LNCaP clone FGC (cell line): ENCODE data around the gene MRPS27.
"Not testable (repeated sequence)": the region's sequence is repeated elsewhere in the genome, so short reads cannot be mapped to it uniquely, and the experiment has no call there.

Experiments
- DNase-seq: peaks from one replicate; pipeline ENCODE4 v3.0.0-alpha.2; 2011; ENCODE audit warnings: low read depth
- H3K4me3 ChIP-seq: 2 replicates; pipeline ENCODE4 v1.5.1; 2011; ENCODE audit warnings: mild to moderate bottlenecking, low read depth, low read length, control low read depth
- TF ChIP-seq, protein P1 (sequence below): IDR thresholded peaks from 2 replicates; pipeline ENCODE4 v1.5.1; 2012; ENCODE audit warnings: mild to moderate bottlenecking; ENCODE audit not compliant: control insufficient read depth, insufficient read depth; ENCODE audit errors: extremely low read depth

The MRPS27 gene

GRCh38 chr5:72298711-72299110 is 21.3 kb downstream of the MRPS27 start:
- TF ChIP-seq, protein P1, sequence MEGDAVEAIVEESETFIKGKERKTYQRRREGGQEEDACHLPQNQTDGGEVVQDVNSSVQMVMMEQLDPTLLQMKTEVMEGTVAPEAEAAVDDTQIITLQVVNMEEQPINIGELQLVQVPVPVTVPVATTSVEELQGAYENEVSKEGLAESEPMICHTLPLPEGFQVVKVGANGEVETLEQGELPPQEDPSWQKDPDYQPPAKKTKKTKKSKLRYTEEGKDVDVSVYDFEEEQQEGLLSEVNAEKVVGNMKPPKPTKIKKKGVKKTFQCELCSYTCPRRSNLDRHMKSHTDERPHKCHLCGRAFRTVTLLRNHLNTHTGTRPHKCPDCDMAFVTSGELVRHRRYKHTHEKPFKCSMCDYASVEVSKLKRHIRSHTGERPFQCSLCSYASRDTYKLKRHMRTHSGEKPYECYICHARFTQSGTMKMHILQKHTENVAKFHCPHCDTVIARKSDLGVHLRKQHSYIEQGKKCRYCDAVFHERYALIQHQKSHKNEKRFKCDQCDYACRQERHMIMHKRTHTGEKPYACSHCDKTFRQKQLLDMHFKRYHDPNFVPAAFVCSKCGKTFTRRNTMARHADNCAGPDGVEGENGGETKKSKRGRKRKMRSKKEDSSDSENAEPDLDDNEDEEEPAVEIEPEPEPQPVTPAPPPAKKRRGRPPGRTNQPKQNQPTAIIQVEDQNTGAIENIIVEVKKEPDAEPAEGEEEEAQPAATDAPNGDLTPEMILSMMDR = no peak
- no peak for DNase-seq
- no peak overlapping the region for H3K4me3 ChIP-seq

GRCh38 chr5:72298136-72298535 is 21.9 kb downstream of the MRPS27 start:
- not testable (repeated sequence) for DNase-seq, H3K4me3 ChIP-seq

DNA sequence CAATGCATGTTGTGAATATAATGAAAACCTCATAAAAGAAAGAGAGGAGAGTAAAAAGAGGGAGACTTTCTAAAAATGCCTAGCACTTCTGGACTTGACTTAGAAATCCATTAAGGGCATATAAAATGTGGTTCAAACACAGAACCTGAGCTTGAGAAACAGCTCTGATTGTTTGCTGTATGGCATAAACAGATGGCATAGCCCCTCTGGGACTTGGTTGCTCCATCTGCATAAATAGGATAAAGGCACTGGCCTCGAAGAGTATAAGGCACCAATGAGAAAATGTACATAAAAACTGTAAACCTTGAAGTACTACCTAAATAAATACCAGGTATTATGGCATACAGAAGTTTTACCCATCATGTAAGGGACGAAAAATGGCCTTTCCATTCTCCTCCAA is 23.8 kb downstream of the MRPS27 start:
- TF ChIP-seq, protein P1 = no peak
- no peak for DNase-seq
- no peak overlapping the region for H3K4me3 ChIP-seq

- peak; percentile 65 for DNase-seq
- TF ChIP-seq, protein P1 = no peak
Observed at GRCh38 chr5:72295539-72295938, 24.5 kb downstream of the MRPS27 start.

GRCh38 chr5:72294473-72294872 is 25.6 kb downstream of the MRPS27 start:
- DNase-seq = no peak
- H3K4me3 ChIP-seq = no peak overlapping the region

More at GRCh38 chr5:72295539-72295938, 24.5 kb downstream of the MRPS27 start:
- no peak overlapping the region for H3K4me3 ChIP-seq

GRCh38 chr5:72293495-72294055 is 26.5 kb downstream of the MRPS27 start:
- TF ChIP-seq, protein P1 = no peak
- no peak overlapping the region for H3K4me3 ChIP-seq
- no peak for DNase-seq

More at GRCh38 chr5:72294473-72294872, 25.6 kb downstream of the MRPS27 start:
- TF ChIP-seq, protein P1 = no peak

DNA sequence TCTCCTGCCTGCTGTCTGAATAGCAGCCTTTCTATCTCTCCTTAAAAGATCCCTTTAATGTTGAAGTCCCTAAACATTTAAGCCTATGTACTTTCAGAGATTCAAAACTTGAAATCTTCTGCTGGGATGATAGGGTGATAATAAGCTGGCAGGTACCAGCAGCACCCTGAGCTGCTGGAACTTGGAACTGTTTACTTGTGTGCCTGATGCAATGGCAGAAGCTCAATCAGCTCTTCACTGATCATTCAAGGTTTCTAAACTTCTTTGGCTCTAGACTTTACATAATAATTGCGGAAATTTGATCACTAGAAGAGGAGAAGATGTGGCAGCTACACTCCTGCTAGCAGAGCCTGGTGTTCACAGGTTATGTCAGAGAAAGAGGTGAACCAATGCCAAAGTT is 27.6 kb downstream of the MRPS27 start:
- H3K4me3 ChIP-seq = no peak overlapping the region
- DNase-seq = no peak
- TF ChIP-seq, protein P1 = no peak
